GM21515 (cell line): ENCODE measurements around the gene RNF223.
"Not testable (repeated sequence)": the region's sequence is repeated elsewhere in the genome, so short reads cannot be mapped to it uniquely, and the experiment has no call there.

Experiments
- ATAC-seq: cut with Tn5 transposase; IDR thresholded peaks from one replicate; pipeline ENCODE4 v1.9.1; 2021; ENCODE audit not compliant: unreplicated experiment

The RNF223 gene

GRCh38 chr1:1074631-1075147 is 583 bp upstream of the RNF223 start:
- no peak for ATAC-seq

GRCh38 chr1:1072849-1073742 is 1.0 kb downstream of the RNF223 start:
- ATAC-seq: no peak

- no peak for ATAC-seq
Measured at GRCh38 chr1:1072299-1072848, 1.7 kb downstream of the RNF223 start.

GRCh38 chr1:1071486-1072298 is 2.4 kb downstream of the RNF223 start:
- no peak for ATAC-seq

GRCh38 chr1:1069711-1070676 is 4.1 kb downstream of the RNF223 start:
- ATAC-seq: no peak

- ATAC-seq: no peak
Measured at GRCh38 chr1:1069056-1069710, 4.9 kb downstream of the RNF223 start.

GRCh38 chr1:1068517-1069055 is 5.5 kb downstream of the RNF223 start:
- ATAC-seq: no peak

GRCh38 chr1:1067860-1068516 is 6.1 kb downstream of the RNF223 start:
- no peak for ATAC-seq

- ATAC-seq: no peak
Measured at GRCh38 chr1:1067284-1067859, 6.7 kb downstream of the RNF223 start.

- no peak for ATAC-seq
Measured at GRCh38 chr1:1066403-1067283, 7.5 kb downstream of the RNF223 start.

GRCh38 chr1:1065940-1066304 is 8.2 kb downstream of the RNF223 start:
- not testable (repeated sequence) for ATAC-seq

GRCh38 chr1:1065265-1065939 is 8.7 kb downstream of the RNF223 start:
- ATAC-seq: no peak

- peak; percentile 48 for ATAC-seq
Measured at GRCh38 chr1:1063945-1064831, 9.9 kb downstream of the RNF223 start.

GRCh38 chr1:1063261-1063944 is 10.7 kb downstream of the RNF223 start:
- no peak for ATAC-seq

GRCh38 chr1:1062348-1063163 is 11.6 kb downstream of the RNF223 start:
- ATAC-seq: no peak
